GM12878 (cell line): ENCODE results near the gene RIC1.

Source experiments
- ZNF207 ChIP-seq: fragments of 450-650 bp; IDR thresholded peaks from 2 replicates; pipeline ENCODE4 v1.6.1; 2014; ENCODE audit warnings: antibody characterized with exemption, mild to moderate bottlenecking, borderline replicate concordance
- ZNF24 ChIP-seq: fragments of 450-650 bp; IDR thresholded peaks from 2 replicates; pipeline ENCODE4 v1.6.1; 2017; ENCODE audit warnings: antibody characterized with exemption, mild to moderate bottlenecking
- TF ChIP-seq, protein P1 (sequence below): fragments of 450-650 bp; conservative IDR thresholded peaks from 2 replicates; pipeline ENCODE4 v1.6.1; 2017; ENCODE audit warnings: mild to moderate bottlenecking, moderate library complexity

GRCh38 chr9:5596173-5596572, 32.7 kb upstream of the RIC1 start:
- no peak for TF ChIP-seq ZNF24
- TF ChIP-seq, protein P1, sequence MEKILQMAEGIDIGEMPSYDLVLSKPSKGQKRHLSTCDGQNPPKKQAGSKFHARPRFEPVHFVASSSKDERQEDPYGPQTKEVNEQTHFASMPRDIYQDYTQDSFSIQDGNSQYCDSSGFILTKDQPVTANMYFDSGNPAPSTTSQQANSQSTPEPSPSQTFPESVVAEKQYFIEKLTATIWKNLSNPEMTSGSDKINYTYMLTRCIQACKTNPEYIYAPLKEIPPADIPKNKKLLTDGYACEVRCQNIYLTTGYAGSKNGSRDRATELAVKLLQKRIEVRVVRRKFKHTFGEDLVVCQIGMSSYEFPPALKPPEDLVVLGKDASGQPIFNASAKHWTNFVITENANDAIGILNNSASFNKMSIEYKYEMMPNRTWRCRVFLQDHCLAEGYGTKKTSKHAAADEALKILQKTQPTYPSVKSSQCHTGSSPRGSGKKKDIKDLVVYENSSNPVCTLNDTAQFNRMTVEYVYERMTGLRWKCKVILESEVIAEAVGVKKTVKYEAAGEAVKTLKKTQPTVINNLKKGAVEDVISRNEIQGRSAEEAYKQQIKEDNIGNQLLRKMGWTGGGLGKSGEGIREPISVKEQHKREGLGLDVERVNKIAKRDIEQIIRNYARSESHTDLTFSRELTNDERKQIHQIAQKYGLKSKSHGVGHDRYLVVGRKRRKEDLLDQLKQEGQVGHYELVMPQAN, result no peak
- TF ChIP-seq ZNF207, result no peak
